Heart left ventricle (tissue), 16 donors: ENCODE results near the gene KCNJ6. TPM values are rescaled to one million over a fixed set of nuclear protein-coding genes. Genes with fewer than 3 reads are reported as not detected.

ENCODE experiments used
- ATAC-seq, 4 donors: fragments of 200-7000 bp; cut with Tn5 transposase; one replicate each; pipeline ENCODE4 v1.9.1; 2020 to 2022; ENCODE audit warnings: moderate library complexity in 4 of 4, mild to moderate bottlenecking in 3 of 4, moderate number of reproducible peaks in 1 of 4
- DNase-seq, 5 donors: peaks; one replicate each; pipeline ENCODE4 v3.0.0-alpha.2; 2020
- H3K27ac ChIP-seq, 12 donors: fragments of 200-600 bp; sonication (generic) in 4 of 12; one replicate each; pipeline versions ENCODE4 v1.5.0 to v1.8.0; 2016 to 2022; ENCODE audit warnings: mild to moderate bottlenecking in 2 of 12
- H3K27me3 ChIP-seq, 9 donors: fragments of 200-600 bp; sonication (generic) in 2 of 9; one replicate each; pipeline versions ENCODE4 v1.5.1 to v1.8.0; 2016 to 2022; ENCODE audit warnings: mild to moderate bottlenecking in 3 of 9
- H3K36me3 ChIP-seq, 9 donors: fragments of 200-600 bp; sonication (generic) in 2 of 9; one replicate each; pipeline versions ENCODE4 v1.5.0 to v1.8.0; 2018 to 2022; ENCODE audit warnings: mild to moderate bottlenecking in 2 of 9
- H3K4me1 ChIP-seq, 12 donors: fragments of 200-600 bp; sonication (generic) in 4 of 12; one replicate each; pipeline versions ENCODE4 v1.5.0 to v1.8.0; 2016 to 2022; ENCODE audit warnings: mild to moderate bottlenecking in 3 of 12
- H3K4me3 ChIP-seq, 12 donors: fragments of 200-600 bp; sonication (generic) in 4 of 12; one replicate each; pipeline versions ENCODE4 v1.5.0 to v1.8.0; 2017 to 2022; ENCODE audit warnings: mild to moderate bottlenecking in 9 of 12, moderate library complexity in 4 of 12
- H3K9me3 ChIP-seq, 12 donors: fragments of 200-600 bp; sonication (generic) in 4 of 12; one replicate each; pipeline versions ENCODE4 v1.5.0 to v1.8.0; 2016 to 2022; ENCODE audit warnings: mild to moderate bottlenecking in 1 of 12
- POLR2A ChIP-seq, 2 donors: fragments of 450-650 bp; IDR thresholded peaks; one replicate each; pipeline ENCODE4 v1.6.1; 2017; ENCODE audit warnings: antibody characterized with exemption in 2 of 2, mild to moderate bottlenecking in 2 of 2, moderate library complexity in 2 of 2
- WGBS, 4 donors: extraction: QIAGEN DNeasy Blood & Tissue Kit in 2 of 4; methylation state at CpG; one replicate each; pipeline versions ENCODE4 v1.1.5 to v1.1.7; 2013 to 2018; 5-methylcytosine and 5-hydroxymethylcytosine counted together
- intact Hi-C, 10 donors: fragments of 100-400 bp; cut with DNase I; formaldehyde crosslinking; loops; one replicate each; pipeline versions ENCODE4 v1.11.1 to v1.14.2; 2022
- long read RNA-seq, 3 donors: library from polyadenylated mRNA; unstranded; transcript quantifications; one replicate each; pipeline ENCODE4 v2.0.0, GENCODE V29; 2020 to 2021
- polyA plus RNA-seq, 2 donors: library from polyadenylated mRNA; stranded (reverse); fragments of 200-250 nt; gene quantifications; one replicate each; pipeline ENCODE4 v1.2.3, GENCODE V29; 2013
- total RNA-seq, 9 donors: library from RNA; depleted of rRNA in 2 of 9; stranded (reverse); fragments of >200 nt in 2 of 9; fragmentation: NEBNext Ultra II Directional in 3 of 9; extraction: Animal tissue kit (Norgen Biotek cat#: 25700) in 3 of 9; gene quantifications; one replicate each; pipeline versions ENCODE4 v1.1.0 to v1.2.4, GENCODE V29; 2016 to 2023
- TF ChIP-seq, protein P1 (sequence below), 12 donors: fragments of 200-600 bp; sonication (generic) in 4 of 12; IDR thresholded peaks; one replicate each; pipeline versions ENCODE4 v1.5.0 to v1.8.0; 2018 to 2022; ENCODE audit warnings: antibody characterized with exemption in 12 of 12, mild to moderate bottlenecking in 5 of 12
- donor health status: ischemic (EF 13 %, LVEDD 7.1; RV severe dilation, severe dysfunction).
- donor health status: healthy with polysubstance abuse.
- donor health status: DM: no; HTN: yes; CAD: no.
- donor health status: DM: no; HTN: no; CAD: no.
- donor health status: ischemic (EF 25% LVEDD 6.9; RV normal size, moderate dysfunction).
- donor health status: ischemic (EF 25% LVEDD 5.7; RV mildly dilated, moderate dysfunction).
- donor health status: healthy.
- donor health status: DM: yes; HTN: yes; CAD: no.
- donor health status: ischemic (EF 35%, LVEDD 5.7; RV mildly dilated, moderate dysfunction).
- donor health status: nonischemic (EF 11% LVEDD 7.7; RV severe dilation, severe dysfunction).
- donor health status: DM: yes; HTN: yes; CAD: no.
- donor health status: PGD.
- donor health status: ischemic (EF 29% LVEDD 5.4; RV normal size, mild dysfunction).
- donor health status: nonischemic (EF 23%, LVEDD 6.1; RV moderate dilation, normal function).

KCNJ6 gene
- total RNA-seq (not detected), polyA plus RNA-seq (not detected)
- long read RNA-seq, donor 1: 0 reads
- long read RNA-seq, donor 2: 0 reads
- long read RNA-seq, donor 3: 0 reads

- TF ChIP-seq, protein P1, sequence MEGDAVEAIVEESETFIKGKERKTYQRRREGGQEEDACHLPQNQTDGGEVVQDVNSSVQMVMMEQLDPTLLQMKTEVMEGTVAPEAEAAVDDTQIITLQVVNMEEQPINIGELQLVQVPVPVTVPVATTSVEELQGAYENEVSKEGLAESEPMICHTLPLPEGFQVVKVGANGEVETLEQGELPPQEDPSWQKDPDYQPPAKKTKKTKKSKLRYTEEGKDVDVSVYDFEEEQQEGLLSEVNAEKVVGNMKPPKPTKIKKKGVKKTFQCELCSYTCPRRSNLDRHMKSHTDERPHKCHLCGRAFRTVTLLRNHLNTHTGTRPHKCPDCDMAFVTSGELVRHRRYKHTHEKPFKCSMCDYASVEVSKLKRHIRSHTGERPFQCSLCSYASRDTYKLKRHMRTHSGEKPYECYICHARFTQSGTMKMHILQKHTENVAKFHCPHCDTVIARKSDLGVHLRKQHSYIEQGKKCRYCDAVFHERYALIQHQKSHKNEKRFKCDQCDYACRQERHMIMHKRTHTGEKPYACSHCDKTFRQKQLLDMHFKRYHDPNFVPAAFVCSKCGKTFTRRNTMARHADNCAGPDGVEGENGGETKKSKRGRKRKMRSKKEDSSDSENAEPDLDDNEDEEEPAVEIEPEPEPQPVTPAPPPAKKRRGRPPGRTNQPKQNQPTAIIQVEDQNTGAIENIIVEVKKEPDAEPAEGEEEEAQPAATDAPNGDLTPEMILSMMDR (IDR thresholded peaks at IDR 0.05): peak; percentile 11 to 58 (median 45)
- no peak for TF ChIP-seq POLR2A (IDR thresholded peaks at IDR 0.05)
- WGBS, 4 donors: 2 to 3% (median 2%) methylated on average over 36 to 56 of the region's 56 CpGs
- intact Hi-C loops: loop anchor here (2.0 to 10.0 kb wide), 6 partner anchors 202 to 211 kb away; no protein-coding TSS in a partner anchor
- Histone ChIP-seq H3K4me3 (peak within 1 kb of the TSS in 10 of 12 donors; percentile 8 to 42 (median 27)), H3K27me3 (peaks cover 16 to 84% (median 28%) of the 10 kb centered on the region in 9 donors), H3K9me3 (no peaks in the 10 kb centered on the region), H3K4me1 (peaks cover 0 to 21% (median 13%) of the 10 kb centered on the region in 12 donors), H3K36me3 (no peaks in the 10 kb centered on the region), H3K27ac (no peak within 1 kb of the TSS)
- ATAC-seq (peak; percentile 42 to 83 (median 53)), DNase-seq (peak in 4 of 5 donors; percentile 21 to 66 (median 38))
Measured at GRCh38 chr21:37916310-37917051, at the start of gene KCNJ6. Gene KCNJ6, minus strand, starts transcription at chr21:37916457. Its CDS starts 75,775 bp downstream, at chr21:37840682.

DNA sequence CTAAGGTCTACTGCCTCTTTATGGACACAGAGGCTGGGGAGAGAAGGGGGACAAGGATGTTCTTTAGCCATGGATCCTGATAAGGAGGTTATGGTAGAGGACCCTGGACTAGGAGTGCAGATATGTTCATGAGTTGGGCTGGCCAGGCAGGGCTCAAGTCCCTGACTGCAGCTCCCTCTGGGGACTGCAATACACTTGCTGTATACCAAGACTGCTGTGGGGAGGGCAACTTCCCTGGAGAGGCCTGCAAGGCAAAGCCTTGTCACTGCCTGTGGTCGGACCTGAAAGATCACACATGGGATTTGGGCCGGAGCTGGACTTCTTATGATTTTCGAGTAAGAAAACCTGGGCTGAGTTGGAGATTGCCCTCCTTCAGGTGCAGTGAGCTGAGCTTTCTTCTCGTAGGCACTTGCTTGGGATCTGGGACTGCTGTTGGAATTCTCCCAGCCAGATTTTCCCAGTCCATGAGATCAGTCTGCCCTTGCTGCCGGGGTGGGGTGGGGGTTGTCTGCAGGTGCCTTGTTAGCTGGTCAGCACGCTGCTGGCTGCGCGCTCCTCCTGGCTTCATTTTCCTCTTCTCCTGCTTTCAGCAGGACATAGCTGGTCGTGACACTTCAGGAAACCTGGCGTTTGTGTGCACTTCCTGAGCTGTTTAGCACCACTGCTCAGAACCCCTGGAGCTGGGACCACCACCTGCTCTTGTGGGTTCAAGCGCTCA is 49.0 kb upstream of the KCNJ6 start:
- no peaks in the 10 kb centered on the region for H3K36me3 ChIP-seq
- no peaks in the 10 kb centered on the region for H3K4me1 ChIP-seq
- no peak overlapping the region for H3K27ac ChIP-seq
- WGBS, 4 donors: 66 to 83% (median 75%) methylated on average over 7 to 11 of the region's 11 CpGs
- H3K27me3 ChIP-seq: peaks cover 0 to 17% (median 0%) of the 10 kb centered on the region in 9 donors
- no peak for DNase-seq
- H3K4me3 ChIP-seq: no peak overlapping the region
- ATAC-seq: no peak
- no peak for TF ChIP-seq POLR2A (IDR thresholded peaks at IDR 0.05)
- TF ChIP-seq, protein P1 (IDR thresholded peaks at IDR 0.05): no peak
- intact Hi-C loops: no loop called here
- no peaks in the 10 kb centered on the region for H3K9me3 ChIP-seq

- TF ChIP-seq, protein P1 (IDR thresholded peaks at IDR 0.05): no peak
- Histone ChIP-seq H3K9me3 (no peaks in the 10 kb centered on the region), H3K4me3 (no peak overlapping the region), H3K36me3 (no peaks in the 10 kb centered on the region), H3K27ac (no peak overlapping the region), H3K4me1 (no peaks in the 10 kb centered on the region), H3K27me3 (peaks cover 0 to 22% (median 2%) of the 10 kb centered on the region in 9 donors)
- no peak for ATAC-seq
- DNase-seq: no peak
- intact Hi-C loops: no loop called here
- WGBS, 4 donors: 68 to 83% (median 76%) methylated on average over 3 of the region's 3 CpGs
Measured at GRCh38 chr21:37958537-37958936, 42.3 kb upstream of the KCNJ6 start.

DNA sequence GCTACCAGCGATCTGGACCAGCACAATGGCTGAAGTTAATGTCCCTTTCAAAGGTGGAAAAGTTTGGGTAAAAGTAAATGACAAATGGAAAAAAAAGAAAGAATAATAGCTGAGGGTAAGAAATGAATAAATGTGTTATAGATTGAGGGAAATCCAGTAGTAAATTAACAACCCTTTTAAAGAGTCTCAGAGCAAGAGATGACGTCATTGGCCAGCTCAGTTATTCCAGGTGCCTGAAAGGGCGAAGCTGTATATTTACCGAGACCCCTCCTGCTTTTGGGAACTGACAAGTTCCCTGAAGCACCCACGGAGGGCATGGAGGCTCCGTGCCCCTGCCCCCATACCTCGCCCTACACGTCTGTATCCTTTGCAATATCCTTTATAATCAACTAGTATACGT is 40.5 kb upstream of the KCNJ6 start:
- intact Hi-C loops: no loop called here
- ATAC-seq (no peak), DNase-seq (no peak)
- Histone ChIP-seq H3K4me1 (no peaks in the 10 kb centered on the region), H3K4me3 (no peak overlapping the region), H3K27ac (no peak overlapping the region), H3K27me3 (peaks cover 0 to 19% (median 2%) of the 10 kb centered on the region in 9 donors), H3K36me3 (no peaks in the 10 kb centered on the region), H3K9me3 (no peaks in the 10 kb centered on the region)
- no peak for TF ChIP-seq POLR2A (IDR thresholded peaks at IDR 0.05)
- TF ChIP-seq, protein P1 (IDR thresholded peaks at IDR 0.05): no peak
- WGBS, 4 donors: 70 to 73% (median 72%) methylated on average over 9 of the region's 9 CpGs
